Nasal cavity respiratory epithelium epithelial cell of viscerocranial mucosa (primary cell): ENCODE data around the gene CAMK2B. TPM values are rescaled to one million over a fixed set of nuclear protein-coding genes. Genes with fewer than 3 reads are reported as not detected.

Experiments used
- total RNA-seq: library from RNA; depleted of rRNA; stranded (reverse); fragments of >200 nt; gene quantifications from 2 replicates; pipeline ENCODE4 v1.2.3, GENCODE V29; 2014

The CAMK2B gene
- not detected in 2 replicates for total RNA-seq

DNA sequence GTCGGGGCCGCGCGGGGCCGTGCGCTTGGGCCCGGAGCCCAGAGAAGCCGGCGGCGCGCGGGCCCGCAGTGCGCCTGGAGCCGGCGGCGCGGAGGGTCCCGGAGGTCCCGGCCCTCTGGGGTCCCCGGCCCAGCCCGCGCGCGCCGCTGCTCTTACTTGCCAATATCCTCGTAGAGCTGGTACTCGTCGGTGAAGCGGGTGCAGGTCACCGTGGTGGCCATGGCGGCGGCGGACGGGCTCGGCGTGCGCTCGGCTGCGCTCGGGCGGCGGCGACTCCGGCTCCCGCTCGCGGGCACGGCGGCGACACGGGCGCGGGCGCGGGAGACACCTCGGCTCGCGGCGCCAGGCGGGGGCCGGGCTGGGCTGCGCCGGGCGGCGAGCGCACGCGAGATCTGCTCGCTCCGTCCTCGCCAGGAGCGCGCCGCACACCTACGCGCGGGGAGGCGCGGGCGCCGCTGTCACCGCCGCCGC, at the start of gene CAMK2B:
Gene CAMK2B, minus strand, starts transcription at position 394 of the 471 bp plus-strand sequence. Its CDS starts 173 bp downstream, at position 221.

DNA sequence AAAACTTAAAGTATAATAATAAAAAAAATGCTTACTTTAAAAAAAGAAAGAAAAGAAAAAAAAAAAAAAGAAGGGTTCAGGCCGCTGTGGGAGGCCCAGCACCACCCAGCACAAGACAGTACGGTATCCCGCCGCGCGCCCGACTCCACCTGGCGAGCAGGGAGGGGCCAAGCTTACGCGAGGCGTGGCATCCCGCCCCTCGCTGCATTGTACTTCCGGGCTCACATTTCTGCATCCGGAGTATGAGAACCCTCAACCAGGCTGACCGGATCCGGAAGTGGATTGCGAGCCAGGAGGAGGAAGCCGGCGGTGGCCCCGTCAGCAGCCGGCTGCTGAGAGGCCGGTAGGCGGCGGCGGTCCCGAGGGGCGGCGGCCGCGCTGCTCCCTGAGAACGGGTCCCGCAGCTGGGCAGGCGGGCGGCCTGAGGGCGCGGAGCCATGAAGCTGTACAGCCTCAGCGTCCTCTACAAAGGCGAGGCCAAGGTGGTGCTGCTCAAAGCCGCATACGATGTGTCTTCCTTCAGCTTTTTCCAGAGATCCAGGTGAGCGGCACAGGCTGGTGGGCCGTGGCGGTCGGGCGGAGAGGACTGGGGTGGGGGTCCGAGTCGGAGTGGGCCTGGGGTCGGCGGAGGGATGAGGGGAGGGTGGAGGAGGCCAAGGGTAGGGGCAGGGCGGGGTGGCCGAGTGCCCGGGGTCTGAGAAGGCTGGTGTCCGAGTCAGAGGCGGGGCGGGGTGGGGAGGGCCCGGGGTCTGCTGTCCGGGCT, 124.5 kb downstream of the CAMK2B start, which contains the start of gene YKT6:
Gene YKT6, plus strand, starts transcription at position 280 of the 763 bp plus-strand sequence. Its CDS starts 158 bp downstream, at position 438.

DNA sequence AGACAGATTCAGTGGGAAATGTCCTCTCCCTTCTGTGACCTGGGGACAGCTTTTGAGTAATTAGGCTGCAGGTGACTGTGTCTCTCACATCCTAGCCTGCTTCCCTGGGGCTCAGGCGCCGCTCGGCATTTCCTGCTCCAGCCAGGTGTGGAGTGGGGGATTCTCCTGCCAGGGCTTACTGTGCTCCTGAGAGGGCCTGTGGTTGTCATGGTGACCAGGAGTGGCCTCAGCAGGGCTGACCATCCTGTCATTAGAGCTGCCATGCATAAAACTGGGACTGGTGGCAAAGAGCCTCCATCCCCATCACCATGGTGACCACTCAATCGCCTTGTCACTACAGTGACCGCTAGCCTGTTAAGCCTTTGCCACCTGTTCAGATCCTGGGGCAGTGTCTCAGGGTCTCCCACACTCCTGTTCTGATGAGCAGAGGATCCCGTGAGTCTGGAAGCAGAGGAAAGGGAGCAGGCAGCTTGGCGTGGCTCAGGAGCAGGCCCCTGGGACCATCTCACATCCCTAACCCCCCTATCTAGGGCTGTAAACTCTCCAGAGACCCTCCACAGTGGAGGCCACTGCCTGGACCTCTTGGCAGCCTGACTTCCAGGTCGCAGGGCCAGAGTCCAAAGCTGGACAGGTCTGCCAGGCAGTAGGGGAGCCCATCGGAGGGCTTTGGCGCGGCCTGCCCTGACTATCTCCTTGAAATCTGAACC, 136.0 kb downstream of the CAMK2B start, which contains the start of gene GCK:
Gene GCK, minus strand, starts transcription at position 154 of the 707 bp plus-strand sequence. CDS start 486 bp downstream, outside the sequence.

Other genes with a start within 250 kb of the CAMK2B start
- 6.5 and 7.9 TPM in 2 replicates for gene POLM, start 243.1 kb downstream of the CAMK2B start, total RNA-seq
- gene AEBP1, start 221.2 kb downstream of the CAMK2B start, total RNA-seq, result 1.3 and 2.4 TPM in 2 replicates
- 103 and 110 TPM in 2 replicates for gene POLD2, start 202.0 kb downstream of the CAMK2B start, total RNA-seq
- 0.34 and 0.43 TPM in 2 replicates for gene MYL7, start 184.3 kb downstream of the CAMK2B start, total RNA-seq
- gene GCK, start 136.2 kb downstream of the CAMK2B start, total RNA-seq, result 0.14 and 0.34 TPM in 2 replicates
- gene YKT6, start 124.6 kb downstream of the CAMK2B start, total RNA-seq, result 87.1 and 104 TPM in 2 replicates
- 62.2 and 186 TPM in 2 replicates for gene NUDCD3, start 165.1 kb upstream of the CAMK2B start, total RNA-seq
- under 0.01 and 0.14 TPM in 2 replicates for gene NPC1L1, start 215.7 kb upstream of the CAMK2B start, total RNA-seq
- gene DDX56, start 248.3 kb upstream of the CAMK2B start, total RNA-seq, result 63.7 and 74.5 TPM in 2 replicates